HG02885 (cell line): ENCODE measurements around the gene FBXL19.
A peak's percentile ranks its signal among the peaks of the same experiment; 100 is the strongest.

Source experiments
- ATAC-seq: cut with Tn5 transposase; IDR thresholded peaks from one replicate; pipeline ENCODE4 v1.9.1; 2021; ENCODE audit warnings: mild to moderate bottlenecking; ENCODE audit not compliant: unreplicated experiment, poor library complexity

Gene FBXL19

DNA sequence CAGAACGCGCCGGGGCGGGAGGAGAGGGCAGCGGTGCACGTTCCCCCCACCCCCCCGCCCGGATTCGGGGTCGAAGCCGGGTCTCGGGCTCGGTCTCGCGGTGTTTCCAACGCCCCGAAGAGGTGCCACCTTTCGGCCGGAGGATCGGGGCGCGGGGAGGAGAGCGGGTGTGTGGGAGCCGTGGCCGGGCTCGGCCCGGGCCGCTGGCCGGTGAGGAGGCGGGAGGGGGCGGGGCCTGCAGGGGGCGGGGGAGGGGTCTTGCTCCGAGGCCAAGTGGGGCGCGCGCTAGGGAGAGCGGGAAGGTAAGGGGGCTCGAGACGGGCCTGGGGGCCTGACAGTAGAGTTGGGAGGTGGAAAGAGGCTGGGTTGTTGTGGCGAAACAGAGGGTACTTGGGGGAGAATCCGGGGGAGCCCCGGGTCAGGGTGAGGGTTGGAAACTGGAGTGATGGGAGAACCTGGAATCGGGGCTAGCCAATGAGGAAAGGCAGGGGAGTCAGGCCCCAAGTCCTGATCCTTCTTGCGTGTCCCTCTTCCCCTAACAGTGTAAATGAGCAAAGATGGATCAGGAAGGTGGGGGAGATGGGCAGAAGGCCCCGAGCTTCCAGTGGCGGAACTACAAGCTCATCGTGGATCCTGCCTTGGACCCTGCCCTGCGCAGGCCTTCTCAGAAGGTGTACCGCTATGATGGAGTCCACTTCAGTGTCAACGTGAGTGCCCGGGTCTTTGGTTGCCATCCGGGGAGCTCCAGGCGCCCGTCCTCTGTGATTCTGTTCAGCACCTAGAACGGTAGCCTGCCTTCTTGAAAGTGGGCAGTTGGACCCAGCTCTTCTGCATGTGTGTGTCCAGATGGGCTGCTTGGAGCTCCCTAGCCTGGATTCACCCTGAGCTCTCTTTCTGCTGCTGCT, 35.1 kb downstream of the FBXL19 start:
- ATAC-seq = peak; percentile 30

- ATAC-seq = no peak
Observed at GRCh38 chr16:30961384-30961783, 38.0 kb downstream of the FBXL19 start.

DNA sequence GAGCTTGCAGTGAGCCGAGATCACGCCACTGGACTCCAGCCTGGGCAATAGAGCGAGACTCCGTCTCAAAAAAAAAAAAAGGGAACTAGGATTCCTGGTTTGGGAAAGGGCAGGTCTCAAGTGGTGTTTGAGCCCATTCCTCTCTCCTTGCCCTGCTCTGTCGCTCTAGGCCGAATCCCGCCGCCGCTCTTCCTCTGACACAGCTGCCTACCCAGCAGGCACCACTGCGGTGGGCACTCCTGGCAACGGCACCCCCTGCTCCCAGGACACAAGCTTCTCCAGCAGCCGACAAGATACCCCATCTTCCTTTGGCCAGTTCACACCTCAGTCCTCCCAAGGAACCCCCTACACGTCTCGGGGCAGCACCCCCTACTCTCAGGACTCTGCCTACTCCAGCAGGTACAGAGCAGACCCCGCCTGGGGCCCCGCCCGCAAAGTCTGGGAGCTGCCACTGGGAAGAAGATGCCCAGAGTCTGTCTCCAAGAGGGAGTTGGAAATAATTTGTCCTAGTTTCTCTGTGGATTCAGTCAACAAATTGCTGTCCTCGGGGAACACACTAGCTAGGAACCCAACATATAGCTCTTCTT, 40.6 kb downstream of the FBXL19 start:
- ATAC-seq = no peak

DNA sequence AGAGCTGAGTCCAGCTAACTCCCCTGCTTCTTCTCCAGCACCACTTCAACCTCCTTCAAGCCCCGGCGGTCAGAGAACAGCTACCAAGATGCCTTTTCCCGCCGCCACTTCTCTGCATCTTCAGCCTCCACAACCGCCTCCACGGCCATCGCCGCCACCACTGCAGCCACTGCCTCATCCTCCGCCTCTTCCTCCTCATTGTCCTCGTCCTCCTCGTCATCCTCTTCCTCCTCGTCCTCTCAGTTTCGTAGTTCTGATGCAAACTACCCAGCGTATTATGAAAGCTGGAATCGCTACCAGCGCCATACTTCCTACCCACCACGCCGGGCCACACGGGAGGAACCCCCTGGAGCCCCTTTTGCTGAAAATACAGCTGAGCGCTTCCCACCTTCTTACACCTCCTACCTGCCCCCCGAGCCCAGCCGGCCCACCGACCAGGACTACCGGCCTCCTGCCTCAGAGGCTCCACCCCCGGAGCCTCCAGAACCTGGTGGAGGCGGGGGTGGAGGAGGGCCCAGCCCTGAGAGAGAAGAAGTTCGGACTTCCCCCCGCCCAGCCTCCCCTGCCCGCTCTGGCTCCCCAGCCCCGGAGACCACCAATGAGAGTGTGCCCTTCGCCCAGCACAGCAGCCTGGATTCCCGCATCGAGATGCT, 41.3 kb downstream of the FBXL19 start:
- ATAC-seq = no peak

GRCh38 chr16:30965436-30965835, 42.1 kb downstream of the FBXL19 start:
- no peak for ATAC-seq

GRCh38 chr16:30966033-30966619, 42.8 kb downstream of the FBXL19 start:
- no peak for ATAC-seq

DNA sequence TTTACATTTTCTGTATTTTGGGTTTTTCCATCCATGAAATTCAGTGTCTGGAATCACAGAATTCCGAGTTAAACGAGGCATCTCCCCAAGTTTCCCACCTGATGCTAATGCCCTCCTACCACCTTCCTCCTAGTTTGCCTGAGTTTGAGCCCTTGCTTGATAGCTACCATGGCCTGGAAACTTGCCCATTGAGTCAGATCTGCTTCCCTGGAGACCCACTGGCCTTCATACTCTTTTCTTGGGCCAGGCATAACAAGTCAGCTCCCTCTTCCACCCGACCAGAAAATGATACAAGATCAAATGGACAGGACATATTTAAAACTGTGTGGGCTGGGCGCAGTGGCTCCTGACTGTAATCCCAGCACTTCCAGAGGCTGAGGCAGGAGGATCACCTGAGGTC, 44.4 kb downstream of the FBXL19 start:
- ATAC-seq = no peak

DNA sequence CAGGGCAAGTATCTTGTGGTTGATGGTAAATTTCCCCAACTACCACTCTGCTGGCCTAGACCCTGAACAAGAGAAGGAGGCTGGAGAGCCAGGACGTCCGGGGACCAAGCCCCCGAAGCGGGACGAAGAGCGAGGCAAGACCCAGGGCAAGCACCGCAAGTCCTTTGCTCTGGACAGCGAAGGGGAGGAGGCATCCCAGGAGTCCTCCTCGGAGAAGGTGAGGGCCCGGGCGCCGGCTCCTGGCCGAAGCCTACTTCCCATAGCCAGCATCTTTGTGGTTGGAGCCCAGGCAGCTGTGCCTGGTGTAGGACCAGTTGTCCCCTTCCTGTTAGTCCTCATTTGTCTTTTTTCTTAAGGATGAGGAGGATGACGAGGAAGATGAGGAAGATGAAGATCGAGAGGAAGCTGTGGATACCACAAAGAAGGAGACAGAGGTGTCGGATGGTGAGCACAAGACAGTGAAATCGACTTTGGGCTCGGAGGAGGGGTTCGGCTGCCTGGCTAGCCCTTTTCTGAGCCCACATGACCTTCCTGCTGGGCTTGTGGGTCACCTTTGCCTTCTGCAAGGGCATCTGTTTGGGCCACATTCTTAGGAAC, 46.0 kb downstream of the FBXL19 start:
- ATAC-seq = no peak

- ATAC-seq = no peak
Observed at GRCh38 chr16:30971298-30971697, 47.9 kb downstream of the FBXL19 start.

DNA sequence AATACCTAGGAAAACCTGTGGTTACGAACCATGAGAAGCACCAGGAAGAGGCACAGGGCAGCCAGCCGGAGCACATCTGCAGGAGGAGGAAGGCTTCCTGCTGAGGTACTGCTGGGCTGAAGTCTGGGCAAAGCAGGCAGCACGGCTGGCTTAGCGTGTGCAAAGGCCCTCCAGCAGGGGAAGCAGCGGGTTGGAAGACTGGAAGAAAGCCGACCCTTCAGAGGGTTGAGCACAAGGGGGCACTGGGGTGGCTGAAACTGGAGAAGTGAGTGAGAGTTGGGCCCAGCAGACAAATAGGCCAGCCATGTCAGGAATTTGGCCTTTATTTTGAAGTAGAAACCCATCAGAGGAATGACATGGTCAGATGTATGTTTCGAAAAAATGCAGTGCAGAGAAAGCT, 49.5 kb downstream of the FBXL19 start:
- ATAC-seq = no peak

- no peak for ATAC-seq
Observed at GRCh38 chr16:30974348-30974747, 51.0 kb downstream of the FBXL19 start.

GRCh38 chr16:30976486-30976885, 53.1 kb downstream of the FBXL19 start:
- ATAC-seq = no peak

- no peak for ATAC-seq
Observed at GRCh38 chr16:30977502-30977901, 54.1 kb downstream of the FBXL19 start.

DNA sequence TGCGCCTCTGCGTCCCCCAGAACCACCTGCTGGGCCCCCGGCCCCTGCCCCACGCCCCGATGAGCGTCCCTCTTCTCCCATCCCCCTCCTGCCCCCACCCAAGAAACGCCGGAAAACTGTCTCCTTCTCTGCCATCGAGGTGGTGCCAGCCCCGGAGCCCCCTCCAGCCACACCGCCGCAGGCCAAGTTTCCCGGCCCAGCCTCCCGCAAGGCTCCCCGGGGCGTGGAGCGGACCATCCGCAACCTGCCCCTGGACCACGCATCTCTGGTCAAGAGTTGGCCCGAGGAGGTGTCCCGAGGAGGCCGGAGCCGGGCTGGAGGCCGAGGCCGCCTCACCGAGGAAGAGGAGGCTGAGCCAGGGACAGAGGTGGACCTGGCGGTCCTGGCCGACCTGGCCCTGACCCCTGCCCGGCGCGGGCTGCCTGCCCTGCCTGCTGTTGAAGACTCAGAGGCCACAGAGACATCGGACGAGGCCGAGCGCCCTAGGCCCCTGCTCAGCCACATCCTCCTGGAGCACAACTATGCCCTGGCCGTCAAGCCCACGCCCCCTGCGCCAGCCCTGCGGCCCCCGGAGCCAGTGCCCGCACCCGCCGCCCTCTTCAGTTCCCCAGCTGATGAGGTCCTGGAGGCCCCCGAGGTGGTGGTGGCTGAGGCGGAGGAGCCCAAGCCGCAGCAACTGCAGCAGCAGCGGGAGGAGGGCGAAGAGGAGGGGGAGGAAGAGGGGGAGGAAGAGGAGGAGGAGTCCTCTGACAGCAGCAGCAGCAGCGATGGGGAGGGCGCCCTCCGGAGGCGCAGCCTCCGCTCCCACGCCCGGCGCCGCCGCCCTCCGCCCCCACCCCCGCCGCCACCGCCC, 56.0 kb downstream of the FBXL19 start:
- no peak for ATAC-seq

DNA sequence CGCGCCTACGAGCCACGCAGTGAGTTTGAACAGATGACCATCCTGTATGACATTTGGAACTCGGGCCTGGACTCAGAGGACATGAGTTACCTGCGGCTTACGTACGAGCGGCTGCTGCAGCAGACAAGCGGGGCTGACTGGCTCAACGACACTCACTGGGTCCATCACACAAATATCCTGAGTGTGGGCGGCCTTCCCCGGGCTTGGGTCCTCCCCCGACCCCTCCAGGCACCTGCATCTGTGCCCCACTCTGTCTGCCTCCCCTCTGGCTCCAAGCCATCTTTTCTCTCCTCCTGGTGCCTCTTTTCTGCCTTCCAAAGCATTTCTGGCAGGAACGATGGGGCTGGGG, 56.6 kb downstream of the FBXL19 start:
- no peak for ATAC-seq

GRCh38 chr16:30980434-30980833, 57.1 kb downstream of the FBXL19 start:
- no peak for ATAC-seq

DNA sequence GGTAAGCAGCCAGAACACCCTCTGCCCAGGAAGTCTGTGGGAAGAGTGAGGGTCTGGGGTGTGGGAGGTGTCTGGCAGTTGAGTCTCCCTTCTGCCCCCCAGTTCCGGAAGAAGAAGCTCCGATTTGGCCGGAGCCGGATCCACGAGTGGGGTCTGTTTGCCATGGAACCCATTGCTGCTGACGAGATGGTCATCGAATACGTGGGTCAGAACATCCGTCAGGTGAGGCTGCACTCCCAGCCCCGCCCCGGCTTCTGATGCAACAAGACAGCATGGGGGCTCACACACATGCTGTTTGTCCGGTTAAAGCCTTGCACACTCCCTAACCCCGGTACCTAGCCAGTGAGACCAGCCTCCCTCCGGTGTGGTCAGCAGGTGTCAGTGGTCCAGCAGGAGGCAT, 57.6 kb downstream of the FBXL19 start:
- no peak for ATAC-seq

GRCh38 chr16:30982548-30983288, 59.3 kb downstream of the FBXL19 start:
- ATAC-seq = no peak

GRCh38 chr16:30983289-30983889, 60.0 kb downstream of the FBXL19 start:
- ATAC-seq = no peak
